Measurements from ENCODE around the gene PRKAG3. TPM values are rescaled to one million over a fixed set of nuclear protein-coding genes. Genes with fewer than 3 reads are reported as not detected.

Gene PRKAG3
- total RNA-seq, 2 experiments from 2014 or later = not detected

GRCh38 chr2:218853766-218854165, 22.2 kb upstream of the PRKAG3 start:
- Histone ChIP-seq H3K4me2 (ENCODE audit: low read length) (no peak overlapping the region), H3K9me2 (ENCODE audit: insufficient read depth, low read length) (no peaks in the 10 kb centered on the region), H3K36me3 (ENCODE audit: insufficient read depth, low read length) (no peaks in the 10 kb centered on the region), H2AFZ (ENCODE audit: low read length) (no peak overlapping the region), H3K9me3 (ENCODE audit: low read length) (no peaks in the 10 kb centered on the region), H4K20me1 (ENCODE audit: insufficient read depth, low read length) (no peaks in the 10 kb centered on the region), H3K4me1 (ENCODE audit: insufficient read depth, low read length, poor library complexity, severe bottlenecking) (no peaks in the 10 kb centered on the region), H3K27ac (ENCODE audit: low read depth, low read length, poor library complexity, severe bottlenecking) (no peak overlapping the region), H3K79me2 (ENCODE audit: insufficient read depth, low read depth, low read length) (no peaks in the 10 kb centered on the region), H3K4me3 (ENCODE audit: low read depth, low read length, poor library complexity, severe bottlenecking) (no peak overlapping the region)
- no TSS peak for BruUV-seq (replicated peaks)
- intact Hi-C loops (cut with micrococcal nuclease; ENCODE audit: unreplicated experiment) = loop anchor here (2.0 to 5.0 kb wide), 3 partner anchors 23 to 144 kb away; no protein-coding TSS in a partner anchor
- no peak for DNase-seq (ENCODE audit: low spot score)
- ChIA-PET CTCF (ENCODE audit: unreplicated experiment) (no interaction called here), POLR2A (no interaction called here)
- TF ChIP-seq CTCF (conservative IDR thresholded peaks at IDR 0.05; ENCODE audit: low read length) (no peak), EZH2phosphoT487 (IDR thresholded peaks at IDR 0.05; ENCODE audit: borderline replicate concordance, low read depth, low read length) (no peak)

GRCh38 chr2:218852911-218853667, 21.5 kb upstream of the PRKAG3 start:
- intact Hi-C loops (cut with micrococcal nuclease; ENCODE audit: unreplicated experiment) = loop anchor here (1.0 to 5.0 kb wide), 4 partner anchors 24 to 144 kb away; no protein-coding TSS in a partner anchor
- Histone ChIP-seq H3K9me3 (ENCODE audit: low read length) (no peaks in the 10 kb centered on the region), H3K4me3 (ENCODE audit: low read depth, low read length, poor library complexity, severe bottlenecking) (no peak overlapping the region), H3K27ac (ENCODE audit: low read depth, low read length, poor library complexity, severe bottlenecking) (no peak overlapping the region), H3K4me1 (ENCODE audit: insufficient read depth, low read length, poor library complexity, severe bottlenecking) (no peaks in the 10 kb centered on the region), H4K20me1 (ENCODE audit: insufficient read depth, low read length) (no peaks in the 10 kb centered on the region), H2AFZ (ENCODE audit: low read length) (no peak overlapping the region), H3K9me2 (ENCODE audit: insufficient read depth, low read length) (no peaks in the 10 kb centered on the region), H3K36me3 (ENCODE audit: insufficient read depth, low read length) (no peaks in the 10 kb centered on the region), H3K4me2 (ENCODE audit: low read length) (no peak overlapping the region), H3K79me2 (ENCODE audit: insufficient read depth, low read depth, low read length) (no peaks in the 10 kb centered on the region)
- no TSS peak for BruUV-seq (replicated peaks)
- peak; percentile 67 for DNase-seq (ENCODE audit: low spot score)
- ChIA-PET CTCF (ENCODE audit: unreplicated experiment) (no interaction called here), POLR2A (interaction anchor here (0.7 kb wide), 1 partner anchor 14 kb away, joined by 3 read pairs; no protein-coding TSS in a partner anchor)
- TF ChIP-seq EZH2phosphoT487 (IDR thresholded peaks at IDR 0.05; ENCODE audit: borderline replicate concordance, low read depth, low read length) = no peak
- peak; percentile 91 for TF ChIP-seq CTCF (conservative IDR thresholded peaks at IDR 0.05; ENCODE audit: low read length)

GRCh38 chr2:218851286-218851685, 19.7 kb upstream of the PRKAG3 start:
- Histone ChIP-seq H3K27ac (ENCODE audit: low read depth, low read length, poor library complexity, severe bottlenecking) (no peak overlapping the region), H3K4me2 (ENCODE audit: low read length) (no peak overlapping the region), H3K36me3 (ENCODE audit: insufficient read depth, low read length) (no peaks in the 10 kb centered on the region), H3K4me1 (ENCODE audit: insufficient read depth, low read length, poor library complexity, severe bottlenecking) (no peaks in the 10 kb centered on the region), H3K4me3 (ENCODE audit: low read depth, low read length, poor library complexity, severe bottlenecking) (no peak overlapping the region), H3K9me2 (ENCODE audit: insufficient read depth, low read length) (no peaks in the 10 kb centered on the region), H3K79me2 (ENCODE audit: insufficient read depth, low read depth, low read length) (no peaks in the 10 kb centered on the region), H2AFZ (ENCODE audit: low read length) (no peak overlapping the region), H4K20me1 (ENCODE audit: insufficient read depth, low read length) (no peaks in the 10 kb centered on the region), H3K9me3 (ENCODE audit: low read length) (no peaks in the 10 kb centered on the region)
- POLR2A ChIA-PET = interaction anchor here (0.6 kb wide), 1 partner anchor 89 kb away, joined by 7 read pairs; no protein-coding TSS in a partner anchor
- no TSS peak for BruUV-seq (replicated peaks)
- TF ChIP-seq CTCF (conservative IDR thresholded peaks at IDR 0.05; ENCODE audit: low read length) (no peak), EZH2phosphoT487 (IDR thresholded peaks at IDR 0.05; ENCODE audit: borderline replicate concordance, low read depth, low read length) (no peak)
- no peak for DNase-seq (ENCODE audit: low spot score)
- CTCF ChIA-PET (ENCODE audit: unreplicated experiment) = interaction anchor here (0.6 to 1.5 kb wide), 2 partner anchors 58 to 194 kb away, joined by 3 to 4 read pairs; no protein-coding TSS in a partner anchor
- intact Hi-C loops (cut with micrococcal nuclease; ENCODE audit: unreplicated experiment) = loop anchor here (5.0 kb wide), 1 partner anchor 146 kb away; no protein-coding TSS in a partner anchor
